Measurements from ENCODE around the gene SETD2.
"Not testable (repeated sequence)": the region's sequence is repeated elsewhere in the genome, so short reads cannot be mapped to it uniquely, and the experiment has no call there.

SETD2 gene

GRCh38 chr3:47115524-47115923 is 48.4 kb downstream of the SETD2 start:
- H2BK120ac ChIP-seq (ENCODE audit: insufficient read depth, low read length, poor library complexity); H3K4me1 ChIP-seq (ENCODE audit: control insufficient read depth in 1 of 2, insufficient read depth in 2 of 2, low read length in 2 of 2); H4K8ac ChIP-seq (ENCODE audit: low read depth, low read length); H3K4ac ChIP-seq (ENCODE audit: low read depth, low read length); H4K12ac ChIP-seq (ENCODE audit: low read depth, low read length); H3K4me2 ChIP-seq (ENCODE audit: low read length); H3K9me3 ChIP-seq (ENCODE audit: insufficient read depth, low read depth, low read length); H2AFZ ChIP-seq (ENCODE audit: insufficient read depth, low read length, poor library complexity); H2BK5ac ChIP-seq (ENCODE audit: low read depth, low read length, poor library complexity); H3K79me1 ChIP-seq (ENCODE audit: low read length); H3K79me2 ChIP-seq (ENCODE audit: control insufficient read depth, insufficient read depth, low read length, poor library complexity); H3K14ac ChIP-seq (ENCODE audit: low read length); DNase-seq; H3K23ac ChIP-seq (ENCODE audit: low read length); H3K18ac ChIP-seq (ENCODE audit: low read length); H3K27ac ChIP-seq (ENCODE audit: low read depth, low read length); H3K4me3 ChIP-seq (ENCODE audit: low read depth, low read length); H4K91ac ChIP-seq (ENCODE audit: low read depth, low read length); H2AK5ac ChIP-seq (ENCODE audit: low read length); H3K9ac ChIP-seq (ENCODE audit: low read length); H2BK12ac ChIP-seq (ENCODE audit: low read length); H3K27me3 ChIP-seq (ENCODE audit: insufficient read depth, low read length): not testable (repeated sequence)
- no CpG with 5 or more reads among the region's 2 CpGs for WGBS (ENCODE audit: extremely low coverage, insufficient coverage, insufficient read length)
- H3K36me3 ChIP-seq (ENCODE audit: control insufficient read depth in 1 of 2, insufficient read depth in 2 of 2, low read length in 2 of 2), result peaks cover 19 to 20% of the 10 kb centered on the region in 2 experiments

- H3K14ac ChIP-seq (ENCODE audit: low read length), result no peak overlapping the region
- H3K4me3 ChIP-seq (ENCODE audit: low read depth, low read length), result no peak overlapping the region
- no peaks in the 10 kb centered on the region for H3K79me2 ChIP-seq (ENCODE audit: control insufficient read depth, insufficient read depth, low read length, poor library complexity)
- H3K4me1 ChIP-seq (ENCODE audit: control insufficient read depth in 1 of 2, insufficient read depth in 2 of 2, low read length in 2 of 2), result peaks cover 0 to 2% of the 10 kb centered on the region in 2 experiments
- DNase-seq, result peak in 1 of 2 donors; percentile 75
- H3K9ac ChIP-seq (ENCODE audit: low read length), result no peak overlapping the region
- H3K4me2 ChIP-seq (ENCODE audit: low read length), result no peak overlapping the region
- H3K18ac ChIP-seq (ENCODE audit: low read length), result no peak overlapping the region
- H3K27ac ChIP-seq (ENCODE audit: low read depth, low read length), result no peak overlapping the region
- no peaks in the 10 kb centered on the region for H3K9me3 ChIP-seq (ENCODE audit: insufficient read depth, low read depth, low read length)
- H4K12ac ChIP-seq (ENCODE audit: low read depth, low read length), result no peak overlapping the region
- H2BK120ac ChIP-seq (ENCODE audit: insufficient read depth, low read length, poor library complexity), result no peak overlapping the region
- H3K23ac ChIP-seq (ENCODE audit: low read length), result no peak overlapping the region
- no peaks in the 10 kb centered on the region for H3K27me3 ChIP-seq (ENCODE audit: insufficient read depth, low read length)
- no peak overlapping the region for H2BK12ac ChIP-seq (ENCODE audit: low read length)
- H3K36me3 ChIP-seq (ENCODE audit: control insufficient read depth in 1 of 2, insufficient read depth in 2 of 2, low read length in 2 of 2), result peaks cover 22 to 23% of the 10 kb centered on the region in 2 experiments
- H2AFZ ChIP-seq (ENCODE audit: insufficient read depth, low read length, poor library complexity), result no peak overlapping the region
- H2BK5ac ChIP-seq (ENCODE audit: low read depth, low read length, poor library complexity), result no peak overlapping the region
- H4K8ac ChIP-seq (ENCODE audit: low read depth, low read length), result no peak overlapping the region
- no peak overlapping the region for H2AK5ac ChIP-seq (ENCODE audit: low read length)
- H4K91ac ChIP-seq (ENCODE audit: low read depth, low read length), result no peak overlapping the region
- no CpG with 5 or more reads among the region's 5 CpGs for WGBS (ENCODE audit: extremely low coverage, insufficient coverage, insufficient read length)
- no peak overlapping the region for H3K4ac ChIP-seq (ENCODE audit: low read depth, low read length)
- H3K79me1 ChIP-seq (ENCODE audit: low read length), result no peaks in the 10 kb centered on the region
Observed at GRCh38 chr3:47113669-47114365, 50.1 kb downstream of the SETD2 start.

GRCh38 chr3:47112997-47113396 is 50.9 kb downstream of the SETD2 start:
- H4K8ac ChIP-seq (ENCODE audit: low read depth, low read length), result no peak overlapping the region

GRCh38 chr3:47109393-47109792 is 54.5 kb downstream of the SETD2 start:
- Histone ChIP-seq H3K79me2 (ENCODE audit: control insufficient read depth, insufficient read depth, low read length, poor library complexity) (no peaks in the 10 kb centered on the region), H3K18ac (ENCODE audit: low read length) (no peak overlapping the region), H3K36me3 (ENCODE audit: control insufficient read depth in 1 of 2, insufficient read depth in 2 of 2, low read length in 2 of 2) (peaks cover 20 to 21% of the 10 kb centered on the region in 2 experiments), H2BK5ac (ENCODE audit: low read depth, low read length, poor library complexity) (no peak overlapping the region), H3K4ac (ENCODE audit: low read depth, low read length) (no peak overlapping the region), H3K27me3 (ENCODE audit: insufficient read depth, low read length) (no peaks in the 10 kb centered on the region), H3K79me1 (ENCODE audit: low read length) (no peaks in the 10 kb centered on the region), H4K8ac (ENCODE audit: low read depth, low read length) (no peak overlapping the region), H2AFZ (ENCODE audit: insufficient read depth, low read length, poor library complexity) (no peak overlapping the region), H3K9ac (ENCODE audit: low read length) (no peak overlapping the region), H3K14ac (ENCODE audit: low read length) (no peak overlapping the region), H2BK12ac (ENCODE audit: low read length) (no peak overlapping the region), H3K23ac (ENCODE audit: low read length) (no peak overlapping the region), H3K4me1 (ENCODE audit: control insufficient read depth in 1 of 2, insufficient read depth in 2 of 2, low read length in 2 of 2) (peaks cover 0 to 2% of the 10 kb centered on the region in 2 experiments), H3K4me3 (ENCODE audit: low read depth, low read length) (no peak overlapping the region), H3K4me2 (ENCODE audit: low read length) (no peak overlapping the region), H3K27ac (ENCODE audit: low read depth, low read length) (no peak overlapping the region), H2BK120ac (ENCODE audit: insufficient read depth, low read length, poor library complexity) (no peak overlapping the region), H2AK5ac (ENCODE audit: low read length) (no peak overlapping the region), H3K9me3 (ENCODE audit: insufficient read depth, low read depth, low read length) (no peaks in the 10 kb centered on the region), H4K91ac (ENCODE audit: low read depth, low read length) (no peak overlapping the region), H4K12ac (ENCODE audit: low read depth, low read length) (no peak overlapping the region)
- no peak for DNase-seq
- no CpG with 5 or more reads among the region's 9 CpGs for WGBS (ENCODE audit: extremely low coverage, insufficient coverage, insufficient read length)

More at GRCh38 chr3:47112997-47113396, 50.9 kb downstream of the SETD2 start:
- Histone ChIP-seq H2BK5ac (ENCODE audit: low read depth, low read length, poor library complexity) (no peak overlapping the region), H3K36me3 (ENCODE audit: control insufficient read depth in 1 of 2, insufficient read depth in 2 of 2, low read length in 2 of 2) (peaks cover 22 to 23% of the 10 kb centered on the region in 2 experiments), H3K9ac (ENCODE audit: low read length) (no peak overlapping the region), H3K18ac (ENCODE audit: low read length) (no peak overlapping the region), H2BK120ac (ENCODE audit: insufficient read depth, low read length, poor library complexity) (no peak overlapping the region), H3K9me3 (ENCODE audit: insufficient read depth, low read depth, low read length) (no peaks in the 10 kb centered on the region), H3K4me1 (ENCODE audit: control insufficient read depth in 1 of 2, insufficient read depth in 2 of 2, low read length in 2 of 2) (peaks cover 0 to 2% of the 10 kb centered on the region in 2 experiments), H3K27me3 (ENCODE audit: insufficient read depth, low read length) (no peaks in the 10 kb centered on the region), H3K79me2 (ENCODE audit: control insufficient read depth, insufficient read depth, low read length, poor library complexity) (no peaks in the 10 kb centered on the region), H3K4me3 (ENCODE audit: low read depth, low read length) (no peak overlapping the region), H2AFZ (ENCODE audit: insufficient read depth, low read length, poor library complexity) (no peak overlapping the region), H4K12ac (ENCODE audit: low read depth, low read length) (no peak overlapping the region), H2AK5ac (ENCODE audit: low read length) (no peak overlapping the region), H3K23ac (ENCODE audit: low read length) (no peak overlapping the region), H3K4me2 (ENCODE audit: low read length) (no peak overlapping the region), H3K14ac (ENCODE audit: low read length) (no peak overlapping the region), H4K91ac (ENCODE audit: low read depth, low read length) (no peak overlapping the region), H3K4ac (ENCODE audit: low read depth, low read length) (no peak overlapping the region), H3K79me1 (ENCODE audit: low read length) (no peaks in the 10 kb centered on the region), H3K27ac (ENCODE audit: low read depth, low read length) (no peak overlapping the region), H2BK12ac (ENCODE audit: low read length) (no peak overlapping the region)
- WGBS (ENCODE audit: extremely low coverage, insufficient coverage, insufficient read length), result no CpG with 5 or more reads among the region's 2 CpGs
- no peak for DNase-seq

All from trophoblast cell (in vitro differentiated cells and primary cell).